Fibroblast of the conjunctiva (primary cell): ENCODE measurements around the gene RARRES1.

Experiments used
- DNase-seq: peaks from one replicate; pipeline ENCODE4 v3.0.0-alpha.2; 2010; ENCODE audit warnings: low read depth

RARRES1 gene

GRCh38 chr3:158765518-158766205, 33.4 kb upstream of the RARRES1 start:
- no peak for DNase-seq

DNA sequence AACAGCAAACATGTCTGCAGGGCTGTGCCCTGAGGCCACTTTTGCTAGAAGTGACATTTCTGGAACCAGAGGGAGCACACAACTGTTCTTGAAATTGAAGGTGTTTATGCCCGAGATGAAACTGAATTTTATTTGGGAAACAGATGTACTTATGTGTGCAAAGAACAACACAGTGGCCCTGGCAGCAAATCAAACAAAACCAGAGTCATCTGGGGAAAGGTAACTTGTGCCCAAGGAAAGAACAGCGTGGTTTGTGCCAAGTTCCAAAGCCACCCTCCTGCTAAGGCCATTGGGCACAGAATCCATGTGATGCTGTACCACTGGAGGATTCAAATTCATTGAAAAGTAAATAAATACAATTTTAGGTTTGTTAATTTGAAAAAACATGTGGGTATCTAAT, 31.2 kb upstream of the RARRES1 start:
- no peak for DNase-seq

- DNase-seq, result no peak
Measured at GRCh38 chr3:158762701-158763100, 30.4 kb upstream of the RARRES1 start.

GRCh38 chr3:158761350-158761749, 29.1 kb upstream of the RARRES1 start:
- DNase-seq, result no peak

DNA sequence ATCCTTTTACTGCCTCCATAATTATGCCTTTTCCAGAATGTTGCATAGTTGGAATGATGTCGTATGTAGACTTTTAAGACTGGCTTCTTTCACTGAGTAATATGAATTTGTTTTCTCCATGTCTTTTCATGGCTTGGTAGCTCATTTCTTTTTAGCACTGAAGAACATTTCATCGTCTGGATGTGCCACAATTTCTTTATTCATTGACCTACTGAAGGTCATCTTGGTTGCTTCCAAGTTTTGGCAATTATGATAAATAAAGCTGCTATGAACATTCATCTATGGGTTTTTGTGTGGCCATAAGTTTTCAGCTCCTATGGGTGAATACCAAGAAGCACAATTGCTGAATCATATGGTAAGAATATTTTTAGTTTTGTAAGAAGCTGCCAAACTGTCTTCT, 23.2 kb upstream of the RARRES1 start:
- DNase-seq, result no peak

DNA sequence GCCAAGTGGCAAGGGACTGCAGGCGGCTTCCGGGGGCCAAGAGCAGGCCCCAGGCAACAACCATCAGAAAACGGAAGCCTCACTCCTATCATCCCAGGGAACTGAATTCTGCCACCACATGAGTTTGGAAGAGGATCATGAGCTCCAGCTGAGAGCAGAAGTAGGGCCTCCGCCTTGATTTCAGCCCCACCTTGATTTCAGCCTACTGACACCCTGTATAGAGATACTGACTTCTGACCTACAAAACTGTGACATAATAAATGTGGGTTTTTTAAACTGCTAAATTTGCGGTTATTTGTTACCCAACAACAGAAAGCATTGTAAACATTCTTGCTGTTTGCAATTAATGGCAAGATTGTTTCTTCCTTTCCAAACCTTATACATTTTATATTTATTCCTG, 21.6 kb upstream of the RARRES1 start:
- DNase-seq, result no peak

DNA sequence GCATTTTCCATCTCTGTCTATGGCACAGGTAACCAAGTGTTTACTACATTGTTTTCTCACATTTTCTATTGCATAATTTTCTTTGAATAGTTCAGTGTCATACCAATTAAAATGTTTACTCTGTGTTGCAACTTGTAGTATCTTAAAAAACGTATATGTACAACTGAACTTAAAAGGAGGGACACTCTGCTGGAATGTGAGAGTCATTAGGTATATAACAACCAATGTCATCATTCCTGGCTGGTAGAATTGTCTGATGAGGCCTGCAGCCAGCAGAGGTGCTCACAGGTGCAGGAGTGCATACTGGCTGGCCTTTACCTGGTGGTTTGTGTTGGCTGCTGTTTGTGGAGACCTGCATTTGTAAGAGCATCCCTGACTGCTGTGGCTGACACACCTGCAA, 19.1 kb upstream of the RARRES1 start:
- no peak for DNase-seq

DNA sequence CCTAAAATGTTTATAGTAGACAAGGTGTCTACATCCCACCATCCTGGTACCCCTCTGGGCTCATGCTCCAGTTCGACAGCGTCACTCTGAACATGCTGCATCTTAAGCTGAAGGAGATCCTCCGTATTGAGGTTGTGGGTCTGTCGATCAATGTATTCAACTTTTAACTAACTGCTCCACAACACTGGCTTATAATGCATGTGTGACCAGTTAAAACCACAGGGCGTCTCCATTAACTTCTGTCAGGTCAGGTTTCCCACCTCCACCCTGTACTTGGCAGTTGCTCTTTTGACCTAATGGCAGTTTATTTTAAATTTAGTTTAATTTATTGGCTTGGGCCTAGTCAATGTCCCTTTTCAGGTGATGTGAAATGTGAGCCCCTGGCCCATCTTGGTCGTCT, 17.8 kb upstream of the RARRES1 start:
- no peak for DNase-seq

- DNase-seq, result no peak
Measured at GRCh38 chr3:158749526-158749925, 17.3 kb upstream of the RARRES1 start.

GRCh38 chr3:158748237-158748828, 16.1 kb upstream of the RARRES1 start:
- DNase-seq, result no peak

GRCh38 chr3:158747417-158747816, 15.2 kb upstream of the RARRES1 start:
- no peak for DNase-seq

DNA sequence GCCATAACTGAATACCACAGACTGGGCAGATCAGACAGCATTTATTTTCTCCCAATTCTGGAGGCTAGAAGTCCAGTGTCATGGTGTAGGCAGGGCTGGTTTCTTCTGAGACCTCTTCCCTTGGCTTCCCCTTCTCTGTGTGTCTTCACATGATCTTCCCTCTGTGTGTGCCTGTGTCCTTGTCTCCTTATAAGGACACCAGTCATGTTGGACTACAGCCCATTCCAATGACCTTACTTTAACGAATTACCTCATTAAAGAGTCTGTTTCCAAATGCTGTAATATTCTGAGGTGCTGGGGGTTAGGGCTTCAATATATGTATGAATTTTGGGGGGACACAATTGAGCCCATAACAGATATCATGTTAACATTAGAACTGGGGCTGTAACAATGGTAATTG, 13.3 kb upstream of the RARRES1 start:
- no peak for DNase-seq

- DNase-seq, result no peak
Measured at GRCh38 chr3:158744567-158745288, 12.5 kb upstream of the RARRES1 start.

GRCh38 chr3:158743664-158744566, 11.7 kb upstream of the RARRES1 start:
- DNase-seq, result no peak

- peak; percentile 72 for DNase-seq
Measured at GRCh38 chr3:158742871-158743663, 10.8 kb upstream of the RARRES1 start.

DNA sequence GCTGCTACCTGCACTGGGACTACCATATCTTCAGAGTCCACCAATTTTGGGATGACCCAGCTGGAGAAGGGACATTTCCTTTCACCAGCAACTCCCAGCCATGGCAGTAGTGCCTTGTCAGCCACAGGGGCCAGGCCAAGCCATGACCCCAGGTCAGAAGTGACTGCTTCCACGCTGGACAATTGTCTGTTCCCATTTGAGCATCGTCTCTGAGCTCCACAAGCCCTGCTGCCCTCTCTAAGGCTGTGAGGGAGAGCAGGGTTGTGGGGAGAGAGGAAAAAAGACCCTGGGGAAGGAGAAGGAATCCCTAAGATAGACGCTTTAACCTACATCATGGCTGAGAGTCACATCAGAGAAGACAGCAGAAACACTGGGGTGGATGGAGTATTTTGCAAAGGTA, 7.4 kb upstream of the RARRES1 start:
- no peak for DNase-seq

DNA sequence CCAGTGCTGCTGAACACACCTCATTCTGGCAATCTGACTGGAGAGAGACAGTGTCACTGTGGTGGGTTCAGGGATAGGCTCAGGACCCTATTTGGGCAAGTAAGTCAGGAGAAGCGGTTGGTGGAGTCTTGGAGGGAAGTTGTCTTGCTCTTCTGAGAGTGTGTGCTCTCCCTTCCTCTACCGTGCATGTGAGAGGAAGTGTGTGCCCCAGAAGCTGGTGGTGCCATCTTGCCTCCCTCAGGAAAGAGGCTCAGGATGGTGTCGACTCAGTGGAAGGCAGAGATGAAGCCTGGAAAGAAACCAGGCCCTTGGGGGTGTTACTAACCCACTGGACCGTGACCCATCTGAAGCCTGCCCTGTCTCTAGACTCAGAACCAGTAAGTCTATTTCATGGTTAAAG, 6.8 kb upstream of the RARRES1 start:
- no peak for DNase-seq

DNA sequence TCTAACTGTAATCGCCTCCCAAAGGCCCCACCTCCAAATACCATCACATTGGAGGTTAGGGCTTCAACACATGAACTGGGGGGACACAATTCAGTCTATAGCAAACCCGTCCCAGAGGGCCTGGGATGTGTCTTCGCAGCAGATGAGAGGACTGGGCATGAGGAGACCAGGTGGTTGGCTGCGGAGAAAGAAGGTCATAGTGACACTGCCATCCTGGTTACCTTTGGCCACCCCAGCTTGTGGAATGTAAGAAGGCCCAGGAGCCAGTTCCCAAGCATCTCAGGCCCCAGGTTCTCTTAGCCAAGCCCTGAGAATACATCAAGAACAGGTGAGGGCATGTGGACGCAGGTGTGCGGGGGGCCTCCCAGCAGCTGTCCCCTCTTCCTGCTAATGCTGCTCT, 6.4 kb upstream of the RARRES1 start:
- no peak for DNase-seq

DNA sequence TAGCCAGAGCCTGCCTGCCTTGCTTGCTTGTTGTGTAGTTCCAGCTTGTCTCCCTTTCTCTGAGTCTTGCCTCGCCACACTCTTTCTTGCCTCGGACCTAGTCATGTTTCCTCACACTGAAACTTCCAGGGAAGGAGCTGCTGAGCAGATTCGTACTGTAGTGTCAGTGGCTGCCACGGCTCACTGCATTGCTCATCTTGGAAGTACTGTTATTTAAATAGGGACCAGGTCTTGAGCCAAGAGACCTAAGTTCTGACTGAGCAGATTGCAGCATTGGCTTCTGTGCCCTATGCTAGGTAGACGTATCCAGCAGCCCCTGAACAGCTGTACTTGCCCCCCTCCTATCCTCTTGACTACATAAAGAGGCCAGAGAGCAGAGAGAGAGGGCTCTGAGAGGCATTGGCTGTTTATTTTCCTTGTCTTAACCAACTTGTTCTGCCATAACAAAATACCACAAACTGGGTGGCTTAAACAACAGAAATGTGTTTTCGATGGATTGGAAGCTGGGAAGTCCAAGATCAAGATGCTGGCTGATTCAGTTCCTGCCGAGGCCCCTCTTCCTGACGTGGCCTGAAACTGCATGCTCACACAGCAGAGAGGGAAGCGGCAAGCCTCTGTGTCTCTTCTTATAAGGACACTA, 5.8 kb upstream of the RARRES1 start:
- no peak for DNase-seq

GRCh38 chr3:158737410-158737809, 5.2 kb upstream of the RARRES1 start:
- no peak for DNase-seq
